ENCODE measurements around the gene C1QTNF8.

C1QTNF8 gene

DNA sequence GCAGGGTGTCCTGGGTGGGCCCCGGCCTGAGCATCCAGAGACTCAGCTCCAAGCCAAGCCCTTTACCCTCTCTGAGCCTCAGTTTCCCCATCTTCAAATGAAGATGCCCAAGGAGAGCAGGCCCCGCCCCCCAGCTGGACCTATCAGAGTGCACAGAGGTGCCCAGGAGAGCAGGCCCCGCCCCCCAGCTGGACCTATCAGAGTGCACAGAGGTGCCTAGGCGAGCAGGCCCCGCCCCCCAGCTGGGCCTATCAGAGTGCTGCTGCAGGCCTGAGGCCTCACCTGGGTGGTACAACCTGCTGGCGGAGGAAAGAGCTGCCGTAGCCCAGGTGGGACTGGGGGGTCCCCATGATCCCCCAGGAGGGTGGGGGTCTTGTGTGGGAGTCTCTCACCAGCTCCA is 26.9 kb downstream of the C1QTNF8 start:
- no peak overlapping the region for H3K27ac ChIP-seq
- H3K4me3 ChIP-seq (ENCODE audit: low read depth, low read length) = no peak overlapping the region
- no peaks in the 10 kb centered on the region for H3K9me3 ChIP-seq (ENCODE audit: severe bottlenecking)
- no peaks in the 10 kb centered on the region for H3K36me3 ChIP-seq
- DNase-seq = peak; percentile 73
- no peaks in the 10 kb centered on the region for H3K27me3 ChIP-seq (ENCODE audit: insufficient read depth, low read depth, severe bottlenecking)
- TF ChIP-seq CTCF (IDR thresholded peaks at IDR 0.05; ENCODE audit: low read depth, low read length) = no peak

DNA sequence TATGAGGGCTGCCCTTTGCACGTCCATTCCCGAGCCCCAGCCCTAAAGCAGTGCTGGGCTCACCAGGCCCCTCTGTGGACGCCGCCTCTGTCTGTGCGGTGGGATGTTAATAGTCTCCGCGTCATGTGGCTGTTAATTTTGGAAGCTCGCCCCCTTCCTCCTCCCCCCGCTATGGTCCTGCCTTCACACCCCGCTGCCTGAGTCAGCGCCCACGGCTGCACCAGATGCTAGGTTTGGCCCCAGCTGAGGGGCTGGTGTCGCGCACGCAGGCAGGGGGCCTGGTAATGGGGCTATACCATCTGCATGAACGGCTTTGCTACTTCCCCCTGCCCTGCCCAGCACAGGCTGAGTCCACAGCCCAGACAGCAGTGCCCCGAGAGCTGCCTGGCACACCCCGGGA is 27.6 kb downstream of the C1QTNF8 start:
- Histone ChIP-seq H3K27ac (no peak overlapping the region), H3K9me3 (ENCODE audit: severe bottlenecking) (no peaks in the 10 kb centered on the region), H3K27me3 (ENCODE audit: insufficient read depth, low read depth, severe bottlenecking) (no peaks in the 10 kb centered on the region), H3K36me3 (no peaks in the 10 kb centered on the region), H3K4me3 (ENCODE audit: low read depth, low read length) (no peak overlapping the region)
- no peak for DNase-seq
- no peak for TF ChIP-seq CTCF (IDR thresholded peaks at IDR 0.05; ENCODE audit: low read depth, low read length)

GRCh38 chr16:1067629-1068028 is 28.4 kb downstream of the C1QTNF8 start:
- Histone ChIP-seq H3K27ac (no peak overlapping the region), H3K9me3 (ENCODE audit: severe bottlenecking) (no peaks in the 10 kb centered on the region), H3K27me3 (ENCODE audit: insufficient read depth, low read depth, severe bottlenecking) (no peaks in the 10 kb centered on the region), H3K36me3 (no peaks in the 10 kb centered on the region), H3K4me3 (ENCODE audit: low read depth, low read length) (no peak overlapping the region)
- no peak for DNase-seq
- TF ChIP-seq CTCF (IDR thresholded peaks at IDR 0.05; ENCODE audit: low read depth, low read length) = no peak

- no peak for TF ChIP-seq CTCF (IDR thresholded peaks at IDR 0.05; ENCODE audit: low read depth, low read length)
- Histone ChIP-seq H3K27ac (no peak overlapping the region), H3K4me3 (ENCODE audit: low read depth, low read length) (no peak overlapping the region), H3K27me3 (ENCODE audit: insufficient read depth, low read depth, severe bottlenecking) (no peaks in the 10 kb centered on the region), H3K9me3 (ENCODE audit: severe bottlenecking) (no peaks in the 10 kb centered on the region), H3K36me3 (no peaks in the 10 kb centered on the region)
- DNase-seq = no peak
Measured at GRCh38 chr16:1066584-1067172, 29.4 kb downstream of the C1QTNF8 start.

DNA sequence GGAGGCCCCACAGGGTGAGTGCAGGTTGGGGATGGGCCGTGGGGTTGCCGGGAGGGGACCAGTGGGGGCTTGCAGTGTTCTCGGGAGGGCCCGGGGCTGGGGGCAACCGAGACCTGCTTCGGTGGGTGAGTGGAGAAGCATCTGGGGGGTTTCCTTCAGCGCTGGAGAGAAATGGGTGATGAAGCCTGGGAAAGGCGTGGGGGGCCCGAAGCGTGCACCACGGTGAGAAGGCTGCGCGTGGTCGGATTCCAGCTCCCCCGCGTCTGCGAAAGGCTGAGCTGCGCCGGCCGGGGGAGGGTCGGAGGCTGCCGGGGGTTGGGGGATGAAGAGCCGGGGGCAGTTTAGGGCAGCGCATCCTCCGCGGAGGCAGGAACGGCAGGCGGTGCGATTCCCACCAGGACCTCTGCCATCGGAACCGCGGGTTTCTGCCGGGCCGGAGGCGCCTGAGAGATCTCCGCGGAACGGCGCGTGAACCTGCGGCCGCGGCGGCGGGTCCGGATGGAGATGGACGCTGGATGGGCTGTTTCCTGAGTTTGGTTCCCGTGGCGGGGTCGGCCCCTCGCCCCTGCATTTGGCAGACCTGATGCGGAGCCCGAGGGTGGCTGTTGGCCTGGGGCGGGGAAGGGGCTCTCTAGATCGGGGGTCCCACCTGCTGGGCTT is 30.4 kb downstream of the C1QTNF8 start:
- H3K4me3 ChIP-seq (ENCODE audit: low read depth, low read length) = no peak overlapping the region
- no peak overlapping the region for H3K27ac ChIP-seq
- no peaks in the 10 kb centered on the region for H3K9me3 ChIP-seq (ENCODE audit: severe bottlenecking)
- no peaks in the 10 kb centered on the region for H3K27me3 ChIP-seq (ENCODE audit: insufficient read depth, low read depth, severe bottlenecking)
- no peaks in the 10 kb centered on the region for H3K36me3 ChIP-seq
- DNase-seq = no peak
- no peak for TF ChIP-seq CTCF (IDR thresholded peaks at IDR 0.05; ENCODE audit: low read depth, low read length)

GRCh38 chr16:1063728-1064127 is 32.3 kb downstream of the C1QTNF8 start:
- H3K27me3 ChIP-seq (ENCODE audit: insufficient read depth, low read depth, severe bottlenecking) = no peaks in the 10 kb centered on the region

More at GRCh38 chr16:1063728-1064127, 32.3 kb downstream of the C1QTNF8 start:
- no peak for TF ChIP-seq CTCF (IDR thresholded peaks at IDR 0.05; ENCODE audit: low read depth, low read length)
- Histone ChIP-seq H3K9me3 (ENCODE audit: severe bottlenecking) (peaks cover 10% of the 10 kb centered on the region), H3K27ac (no peak overlapping the region), H3K36me3 (no peaks in the 10 kb centered on the region), H3K4me3 (ENCODE audit: low read depth, low read length) (no peak overlapping the region)
- no peak for DNase-seq

All from WERI-Rb-1 (cell line).